ENCODE measurements around the gene GCFC2.
A peak's percentile ranks its signal among the peaks of the same experiment; 100 is the strongest.
"Not testable (repeated sequence)": the region's sequence is repeated elsewhere in the genome, so short reads cannot be mapped to it uniquely, and the experiment has no call there.

Gene GCFC2

DNA sequence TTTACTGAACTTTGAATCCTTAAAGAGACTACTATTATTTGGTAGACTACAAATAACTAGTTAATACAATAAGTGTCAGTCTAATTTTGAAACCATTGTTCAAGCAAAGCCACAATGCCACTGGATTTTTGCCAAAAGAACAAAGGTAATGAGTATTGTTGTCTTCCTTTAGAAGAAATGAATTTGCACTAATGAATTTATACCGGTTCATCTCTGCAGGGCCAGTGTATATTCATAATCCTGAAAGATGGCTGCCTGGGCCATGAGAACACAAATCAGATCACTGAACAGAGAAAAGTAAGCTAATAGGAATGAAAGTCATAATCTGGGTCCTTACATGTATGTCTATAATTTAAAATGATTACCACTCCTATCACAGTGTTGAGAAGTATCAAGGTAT lies 31.2 kb downstream of the GCFC2 start:
- DNase-seq: no peak

DNA sequence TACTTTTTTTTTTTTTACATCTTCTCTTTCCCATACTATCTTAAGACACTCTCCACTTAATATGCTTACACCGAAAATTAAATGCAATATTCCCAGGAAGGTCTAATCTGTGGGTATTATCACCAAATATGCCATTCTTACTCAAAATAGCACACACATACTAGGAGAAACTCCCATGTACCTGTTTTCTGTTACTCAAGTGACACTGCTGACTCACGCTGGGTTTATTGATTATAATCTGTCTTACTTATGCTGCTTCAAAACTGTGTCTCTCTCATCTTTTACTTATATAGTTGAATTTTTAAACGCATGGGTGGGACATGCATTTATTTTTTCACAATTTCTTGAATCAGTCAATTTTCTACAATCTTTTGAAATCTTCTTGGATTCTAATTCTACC lies 34.3 kb downstream of the GCFC2 start:
- DNase-seq: no peak

DNA sequence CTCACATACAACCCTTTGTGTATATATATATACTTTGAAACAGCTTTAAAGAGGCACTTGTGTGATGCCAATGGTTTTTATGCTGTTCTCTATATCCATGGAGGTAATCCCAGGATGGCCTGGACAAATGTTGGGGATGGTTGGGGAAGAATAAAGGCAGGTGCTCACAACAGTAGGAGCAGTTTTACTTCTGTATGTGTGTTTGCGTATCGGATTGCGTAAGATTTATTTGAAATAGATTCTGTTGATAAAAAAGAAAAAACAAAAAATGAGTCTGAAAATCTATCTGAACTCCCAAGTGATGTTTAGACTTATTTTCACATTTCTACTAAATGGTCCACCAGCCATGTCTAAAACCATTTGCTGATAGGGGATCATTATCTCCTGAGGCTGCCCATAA lies 34.8 kb downstream of the GCFC2 start:
- DNase-seq: no peak

DNA sequence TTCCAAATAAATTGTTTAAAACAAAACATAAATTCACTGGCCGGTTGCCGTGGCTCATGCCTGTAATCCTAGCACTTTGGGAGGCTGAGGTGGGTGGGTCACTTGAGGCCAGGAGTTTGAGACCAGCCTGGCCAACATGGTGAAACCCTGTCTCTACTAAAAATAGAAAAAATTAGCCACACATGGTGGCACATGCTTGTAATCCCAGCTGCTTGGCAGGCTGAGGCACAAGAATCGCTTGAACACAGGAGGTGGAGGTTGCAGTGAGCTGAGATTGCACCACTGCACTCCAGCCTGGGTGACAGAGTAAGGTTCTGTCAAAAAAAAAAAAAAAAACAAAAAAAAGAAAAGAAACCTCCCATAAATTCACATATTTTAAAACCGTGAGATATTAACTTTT lies 35.3 kb downstream of the GCFC2 start:
- DNase-seq: not testable (repeated sequence)

DNA sequence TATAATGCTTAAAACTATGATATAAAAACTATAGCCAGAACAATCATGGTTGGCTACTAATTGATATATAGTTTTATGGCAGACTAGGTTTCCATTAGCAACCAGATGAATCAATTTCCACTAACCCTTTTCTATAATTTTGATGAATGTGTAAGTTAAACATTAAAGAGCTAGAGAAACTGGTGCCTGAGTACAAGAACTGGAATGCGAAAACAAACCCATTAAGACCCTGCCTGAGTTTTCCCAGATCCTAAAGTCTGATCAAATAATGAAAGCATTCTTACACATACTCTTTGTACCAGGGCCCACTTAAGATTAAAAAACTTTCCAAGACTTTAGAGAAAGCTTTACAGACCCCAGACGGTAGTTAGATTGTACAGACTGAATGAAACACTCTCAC lies 42.8 kb downstream of the GCFC2 start:
- no peak for DNase-seq

DNA sequence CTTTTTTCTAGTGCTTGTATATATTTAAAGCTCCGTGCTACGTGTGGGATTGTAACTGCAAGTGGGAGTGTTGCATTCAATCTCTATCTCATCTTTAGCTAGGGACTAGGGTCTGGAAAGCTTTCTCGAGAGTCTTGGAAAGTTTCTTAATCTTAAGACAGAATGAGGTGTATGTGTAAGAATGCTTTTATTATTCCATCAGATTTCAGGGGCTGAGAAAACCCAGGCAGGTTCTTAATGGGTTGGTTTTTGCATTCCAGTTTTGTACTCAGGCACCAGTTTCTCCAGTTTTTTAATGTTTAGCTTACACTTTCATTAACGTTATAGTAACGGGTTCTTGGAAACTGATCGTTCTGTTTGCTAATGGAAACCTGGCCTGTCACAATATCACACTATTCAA lies 43.8 kb downstream of the GCFC2 start:
- DNase-seq: no peak

DNA sequence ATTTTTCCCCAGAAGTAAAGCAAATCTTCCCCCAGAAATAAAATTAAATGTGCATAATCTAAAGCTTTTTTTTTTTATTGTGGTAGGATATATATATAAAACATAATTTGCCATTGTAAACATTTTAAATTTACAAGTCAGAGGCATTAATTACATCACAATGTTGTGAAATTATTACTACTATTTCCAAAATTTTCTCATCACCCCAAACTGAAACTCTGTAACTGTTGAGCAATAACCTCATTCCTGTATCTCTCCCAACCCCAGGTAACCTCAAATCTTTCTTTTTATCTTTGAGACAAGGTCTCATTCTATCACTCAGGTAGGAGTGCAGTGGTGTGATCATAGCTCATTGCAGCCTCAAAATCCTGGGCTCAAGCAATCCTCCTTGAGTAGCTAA lies 52.9 kb downstream of the GCFC2 start:
- DNase-seq: no peak

DNA sequence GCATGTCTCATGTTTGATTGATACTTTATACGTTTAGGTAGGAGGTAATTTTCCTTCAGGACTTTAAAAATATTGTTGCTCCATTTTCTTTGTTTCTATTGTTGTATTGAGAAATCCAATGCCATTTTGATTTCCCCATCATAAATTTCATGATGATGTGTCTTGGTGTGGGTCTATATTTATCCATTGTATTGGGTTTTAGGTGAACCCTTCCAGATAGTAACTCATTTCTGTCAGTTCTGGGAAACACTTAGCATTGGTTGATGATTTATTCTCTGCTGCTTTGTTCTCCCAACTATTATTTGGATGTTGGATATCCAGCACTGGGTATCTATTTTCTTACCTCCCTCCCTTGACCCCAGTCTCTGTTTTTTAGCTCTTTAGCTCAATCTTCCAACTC lies 54.2 kb downstream of the GCFC2 start:
- DNase-seq: no peak

DNA sequence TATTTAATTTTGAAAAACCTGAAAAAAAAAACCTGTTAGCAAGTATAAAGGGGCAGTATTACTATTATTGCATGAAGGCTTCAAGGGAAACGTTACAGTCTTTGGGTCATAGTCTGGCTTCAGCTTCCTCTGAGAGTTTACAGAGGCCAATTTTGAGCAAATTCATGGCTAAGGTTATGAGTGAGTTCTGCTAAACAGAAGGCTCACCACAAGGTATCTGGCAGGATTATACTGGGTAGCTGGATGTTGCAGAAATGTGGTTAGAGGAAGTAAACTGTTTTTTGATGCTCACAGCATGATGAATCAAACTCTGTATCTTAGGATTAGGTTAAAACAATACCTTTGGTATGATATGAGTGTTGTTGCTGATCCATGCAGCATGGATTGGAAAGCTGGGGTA lies 54.9 kb downstream of the GCFC2 start:
- no peak for DNase-seq

DNA sequence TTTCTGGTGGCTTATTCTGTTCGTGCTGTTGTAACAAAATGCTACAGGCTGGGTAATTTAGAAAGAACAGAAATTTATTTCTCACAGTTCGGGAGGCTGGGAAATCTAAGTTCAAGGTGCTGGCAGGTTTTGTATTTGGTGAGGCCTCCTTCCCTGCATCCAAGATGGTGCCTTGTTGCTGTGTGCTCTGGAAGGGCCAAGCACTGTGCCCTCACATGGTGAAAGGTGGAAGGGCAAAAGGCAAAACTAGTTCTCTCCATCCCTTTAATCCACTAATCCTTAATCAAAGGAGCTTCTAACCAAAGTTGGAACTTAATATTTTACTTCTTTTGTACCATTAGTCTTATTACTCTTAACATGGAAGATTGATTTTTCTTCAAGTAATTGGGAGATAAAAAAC lies 56.7 kb downstream of the GCFC2 start:
- DNase-seq: no peak

DNA sequence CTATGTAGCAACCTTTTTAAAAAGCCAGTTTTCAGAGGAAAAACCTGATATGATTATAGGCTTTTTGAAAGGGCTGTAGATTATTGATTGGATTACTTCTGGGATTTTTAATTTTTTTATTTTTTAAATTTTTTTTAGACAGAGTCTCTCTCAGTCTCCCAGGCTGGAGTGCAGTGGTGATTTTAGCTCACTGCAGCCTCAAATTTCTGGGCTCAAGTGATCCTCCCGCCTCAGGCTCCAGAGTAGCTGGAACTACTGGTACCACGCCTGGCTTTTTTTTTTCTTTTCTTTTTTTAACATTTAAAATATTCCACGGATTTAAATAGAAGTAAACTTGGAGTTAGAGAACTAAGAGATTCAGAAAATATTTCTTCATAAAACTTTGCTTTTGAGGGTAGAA lies 62.9 kb downstream of the GCFC2 start:
- DNase-seq: no peak

DNA sequence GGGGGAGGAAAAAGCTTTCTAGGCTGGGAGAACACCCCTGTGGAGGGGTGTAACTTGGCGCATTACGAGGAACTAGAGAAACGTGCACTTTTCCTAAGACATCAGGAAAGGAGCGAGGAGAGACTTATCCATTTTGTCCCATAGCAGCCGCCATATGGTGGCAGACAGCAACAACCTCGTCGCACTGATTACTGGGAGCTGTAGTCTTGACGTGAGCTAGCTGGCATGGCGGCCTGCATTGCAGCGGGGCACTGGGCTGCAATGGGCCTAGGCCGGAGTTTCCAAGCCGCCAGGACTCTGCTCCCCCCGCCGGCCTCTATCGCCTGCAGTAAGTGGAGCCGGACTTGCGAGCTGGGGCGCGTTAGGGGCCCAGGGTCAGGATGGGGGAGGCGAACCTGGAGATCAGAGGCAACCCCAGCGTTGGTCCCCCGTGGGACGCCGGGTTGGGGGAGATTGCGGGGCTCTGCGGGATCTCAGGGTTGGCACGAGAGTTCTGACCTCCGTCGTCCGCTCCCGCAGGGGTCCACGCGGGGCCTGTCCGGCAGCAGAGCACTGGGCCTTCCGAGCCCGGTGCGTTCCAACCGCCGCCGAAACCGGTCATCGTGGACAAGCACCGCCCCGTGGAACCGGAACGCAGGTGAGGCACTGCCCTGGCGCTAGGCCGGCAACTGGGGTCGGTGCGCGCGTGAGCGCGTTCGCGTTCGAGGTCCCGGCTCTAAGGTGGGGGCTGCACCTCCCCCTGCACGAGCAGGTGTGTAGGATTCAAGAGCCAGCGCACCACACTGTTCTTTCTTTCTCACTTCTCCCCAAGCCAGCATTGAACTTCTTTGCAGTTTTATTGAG lies 63.9 kb downstream of the GCFC2 start, which contains the start of gene MRPL19:
TSS of gene MRPL19 (plus strand) at position 201 of the 843 bp plus-strand sequence. CDS start at position 226, 25 bp downstream.
- DNase-seq: peak; percentile 96

DNA sequence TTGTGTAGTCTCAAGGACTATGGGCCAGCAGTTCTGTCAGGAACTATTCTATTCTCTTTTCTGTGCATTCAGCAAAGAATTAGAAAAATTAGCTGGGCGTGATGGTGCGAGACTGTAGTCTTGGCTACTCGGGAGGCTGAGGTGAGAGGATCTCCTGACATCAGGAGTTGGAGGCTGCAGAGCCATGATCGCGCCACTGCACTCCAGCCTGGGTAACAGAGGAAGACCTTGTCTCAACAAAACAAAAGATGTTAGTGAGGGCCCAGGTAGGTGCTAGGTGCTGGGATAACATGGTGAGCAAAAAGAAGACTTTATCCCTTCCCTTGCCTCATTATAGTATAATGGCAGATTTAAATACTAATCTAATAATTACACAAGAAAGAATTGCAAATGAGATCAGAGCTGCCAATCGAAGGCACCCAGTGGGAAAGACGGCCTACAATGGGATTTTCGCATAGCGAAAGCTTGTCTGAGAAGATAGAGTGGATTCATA lies 64.6 kb downstream of the GCFC2 start:
- no peak for DNase-seq

DNA sequence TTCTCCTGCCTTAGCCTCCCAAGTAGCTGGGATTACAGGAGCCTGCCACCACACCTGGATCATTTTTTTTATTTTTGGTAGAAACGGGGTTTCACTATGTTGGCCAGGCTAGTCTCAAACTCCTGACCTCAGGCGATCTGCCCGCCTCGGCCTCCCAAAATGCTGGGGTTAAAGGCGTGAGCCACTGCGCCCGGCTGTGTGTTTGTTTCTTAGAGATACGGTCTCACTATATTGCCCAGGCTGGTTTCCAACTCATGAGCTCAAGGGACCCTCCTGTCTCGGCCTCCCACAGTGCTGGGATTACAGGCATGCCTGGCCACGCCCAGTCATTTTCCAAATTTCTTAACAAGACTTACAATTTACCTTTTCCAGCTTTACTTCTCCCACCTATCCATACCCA lies 65.1 kb downstream of the GCFC2 start:
- DNase-seq: no peak

DNA sequence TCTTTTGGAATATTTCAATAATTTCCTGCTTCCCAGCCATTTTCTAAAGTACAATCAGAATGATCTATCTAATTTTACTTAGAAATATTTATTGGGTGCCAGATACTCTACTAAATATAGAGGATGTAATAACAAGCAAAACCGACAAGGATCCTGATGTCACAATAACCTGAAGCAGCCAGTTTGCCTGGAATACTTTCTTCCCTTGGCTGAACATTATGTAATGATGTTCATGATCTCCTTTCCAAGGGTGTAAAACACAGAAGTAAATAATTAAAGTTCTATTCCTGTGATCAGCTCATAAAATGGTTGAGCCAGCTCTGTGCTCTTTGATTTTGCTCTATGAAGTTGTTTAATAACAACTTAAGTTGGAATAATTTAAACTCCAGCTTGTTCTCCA lies 66.7 kb downstream of the GCFC2 start:
- DNase-seq: no peak

DNA sequence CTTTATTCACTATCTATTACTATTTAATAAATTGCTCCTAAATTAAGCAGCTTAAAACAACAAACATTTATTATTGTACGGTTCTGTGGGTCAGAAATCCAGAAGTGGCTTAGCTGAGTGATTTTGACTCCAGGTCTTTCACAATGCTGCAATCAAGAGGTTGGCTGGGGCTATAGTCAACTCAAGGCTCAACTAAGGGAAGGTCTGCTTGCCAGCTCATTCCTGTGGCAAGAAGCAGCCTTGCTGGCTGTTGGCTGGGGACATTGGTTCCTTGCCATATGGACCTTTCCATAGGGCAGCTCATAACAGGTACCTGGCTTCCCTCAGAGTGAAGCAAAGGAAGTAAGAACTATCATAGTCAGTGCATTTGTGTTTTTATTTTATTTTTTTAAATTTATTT lies 69.1 kb downstream of the GCFC2 start:
- DNase-seq: no peak

DNA sequence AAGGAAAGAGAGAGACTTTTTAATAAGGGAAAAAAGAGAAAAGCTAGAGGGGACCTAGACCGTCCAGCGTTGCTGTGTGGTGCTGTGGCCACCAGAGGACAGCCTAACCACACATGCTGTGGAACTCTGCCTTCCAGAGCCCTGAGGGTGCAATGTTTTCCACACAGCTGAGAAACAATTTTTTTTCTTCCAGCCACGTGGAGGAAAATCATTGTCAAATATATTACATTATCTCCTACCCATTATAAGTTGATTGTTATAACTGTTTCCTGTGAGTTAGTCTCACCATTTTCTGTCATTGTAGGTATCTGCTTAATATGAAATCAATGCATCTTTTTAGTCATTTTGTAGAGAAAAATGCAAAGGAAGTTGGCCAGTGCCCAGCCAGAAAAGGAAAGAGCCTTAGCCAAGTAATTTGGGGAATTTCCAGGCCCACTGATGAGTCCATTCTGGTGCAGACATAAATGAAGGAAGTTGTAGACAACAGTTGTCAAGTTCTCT lies 70.0 kb downstream of the GCFC2 start:
- peak; percentile 71 for DNase-seq

DNA sequence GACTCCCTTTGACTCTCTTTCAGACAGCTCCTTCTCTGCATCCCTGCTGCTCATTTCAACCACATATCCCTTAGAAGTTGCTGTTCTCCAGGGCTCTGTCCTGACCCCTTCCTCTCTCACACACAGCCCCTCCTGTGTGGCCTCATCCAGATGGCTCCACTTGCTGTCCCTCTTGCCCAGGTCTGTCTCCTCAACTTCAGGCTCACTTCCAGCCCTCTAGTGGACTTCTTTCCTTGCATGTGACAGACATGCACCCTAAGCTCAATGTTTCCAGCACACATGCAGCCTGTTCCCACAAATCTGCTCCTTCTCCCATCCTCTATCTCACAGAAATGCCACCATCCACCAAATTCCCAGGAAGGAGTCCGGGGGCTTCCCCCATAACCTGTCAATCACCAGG lies 73.1 kb downstream of the GCFC2 start:
- DNase-seq: no peak

DNA sequence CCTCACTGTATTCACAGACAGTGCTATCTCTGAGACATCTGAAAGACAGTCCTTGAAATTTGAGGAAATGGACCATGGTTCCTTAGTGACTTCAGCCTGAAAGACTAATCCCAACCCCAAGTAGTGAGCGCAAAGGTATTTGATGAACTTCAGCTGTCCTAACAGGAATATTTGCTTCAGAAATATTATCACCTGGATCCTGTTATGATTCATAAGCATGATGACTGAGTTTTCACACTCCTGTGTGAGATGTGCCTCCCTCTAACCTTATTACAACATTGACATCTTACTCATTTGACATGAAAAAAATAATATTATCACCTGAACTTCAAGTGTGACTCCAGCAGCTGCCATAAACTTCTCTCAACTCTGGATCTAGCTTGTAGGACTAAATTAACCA lies 75.8 kb downstream of the GCFC2 start:
- DNase-seq: no peak

DNA sequence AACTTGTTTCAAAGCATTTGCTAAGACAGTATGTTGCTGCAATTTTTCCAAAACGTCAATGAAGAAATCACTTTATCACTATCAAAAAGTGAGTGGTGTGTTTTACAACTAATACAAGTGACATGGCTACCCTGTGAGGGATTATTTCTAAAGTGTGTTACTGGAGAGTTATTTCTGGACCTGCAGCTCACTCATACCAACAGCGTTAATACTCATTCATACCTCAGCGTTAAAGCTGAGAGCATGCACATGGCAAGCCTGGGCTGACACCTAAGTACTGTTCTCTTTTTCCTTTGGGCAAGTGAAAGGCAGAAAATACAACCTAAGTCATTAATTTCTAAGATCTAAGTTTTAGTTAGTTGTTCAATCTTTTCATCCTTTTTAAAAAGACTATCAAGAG lies 77.1 kb downstream of the GCFC2 start:
- no peak for DNase-seq

DNA sequence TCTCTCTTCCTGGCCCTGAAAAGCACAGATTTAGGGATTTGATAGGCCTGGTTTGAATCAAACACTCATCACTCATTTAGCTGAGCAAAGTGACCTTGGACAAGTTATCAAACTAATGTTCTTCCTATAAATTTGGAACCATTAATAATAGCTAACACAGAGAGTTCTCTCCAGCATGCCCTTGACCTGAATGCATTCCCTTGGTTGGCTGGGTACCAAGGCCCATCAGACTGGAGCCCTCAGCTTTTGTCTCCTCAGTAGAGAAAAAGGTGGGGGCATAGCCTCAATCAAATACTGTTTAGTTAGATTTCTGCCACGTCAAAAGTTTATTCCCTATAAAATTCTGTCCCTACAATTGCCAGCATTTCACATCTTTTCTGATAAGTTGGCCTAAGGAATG lies 77.9 kb downstream of the GCFC2 start:
- no peak for DNase-seq

DNA sequence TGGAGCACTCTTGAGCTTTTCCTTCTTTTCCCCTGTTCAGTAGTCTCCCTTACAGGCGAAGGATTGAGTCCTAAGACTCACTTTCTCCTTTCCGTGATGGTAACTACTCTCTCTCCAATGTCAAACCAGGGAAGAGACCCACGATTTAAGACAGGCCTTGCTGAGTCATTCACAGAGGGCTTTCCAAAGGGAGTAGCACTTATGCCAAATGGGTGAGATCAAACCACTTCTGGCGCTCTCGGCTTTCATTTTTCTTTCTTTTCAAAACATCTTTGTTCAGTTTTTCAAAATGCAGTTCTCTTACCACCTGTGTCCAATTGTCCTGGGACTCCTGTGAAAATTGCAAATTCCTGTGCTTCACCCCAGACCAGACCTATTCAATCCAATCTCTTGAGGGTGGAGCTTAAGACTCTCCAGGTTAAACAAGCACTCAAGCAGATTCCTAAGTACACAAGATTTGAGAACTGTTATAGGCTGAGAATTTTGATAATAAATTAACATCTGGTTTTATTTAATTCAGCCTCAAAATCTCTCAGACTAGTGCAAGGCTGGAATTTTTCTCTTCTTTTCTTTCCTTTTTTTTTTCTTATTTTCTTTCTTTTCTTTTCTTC lies 78.5 kb downstream of the GCFC2 start:
- peak; percentile 43 for DNase-seq

DNA sequence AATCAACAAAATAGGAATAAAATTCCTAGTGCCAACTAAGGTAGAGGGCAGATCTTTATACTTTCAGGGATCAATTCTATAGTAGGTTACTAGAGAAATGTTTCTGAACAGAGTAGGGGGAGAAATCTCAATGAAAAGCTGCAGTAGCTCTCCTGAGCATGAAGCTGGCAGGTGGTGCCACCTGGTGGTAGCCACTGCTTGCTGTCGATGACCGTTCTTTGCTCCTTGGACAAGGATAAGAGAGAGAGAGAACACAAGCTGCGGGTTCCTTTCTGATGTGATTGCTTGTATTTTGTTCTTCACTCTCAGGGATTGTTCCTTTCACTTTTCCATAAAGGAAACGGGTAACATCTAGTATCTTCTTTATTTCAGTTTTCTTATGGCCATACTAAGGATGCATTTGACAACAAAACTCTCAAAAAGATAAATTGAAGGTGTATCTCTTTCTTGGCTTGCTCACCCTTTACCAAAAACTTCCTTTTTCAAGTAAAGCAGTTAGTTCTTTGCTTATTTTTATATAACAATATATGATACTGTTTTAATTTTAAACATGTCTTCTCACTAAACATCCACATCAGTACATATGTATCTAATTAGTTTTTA lies 82.7 kb downstream of the GCFC2 start:
- DNase-seq: peak; percentile 77

DNA sequence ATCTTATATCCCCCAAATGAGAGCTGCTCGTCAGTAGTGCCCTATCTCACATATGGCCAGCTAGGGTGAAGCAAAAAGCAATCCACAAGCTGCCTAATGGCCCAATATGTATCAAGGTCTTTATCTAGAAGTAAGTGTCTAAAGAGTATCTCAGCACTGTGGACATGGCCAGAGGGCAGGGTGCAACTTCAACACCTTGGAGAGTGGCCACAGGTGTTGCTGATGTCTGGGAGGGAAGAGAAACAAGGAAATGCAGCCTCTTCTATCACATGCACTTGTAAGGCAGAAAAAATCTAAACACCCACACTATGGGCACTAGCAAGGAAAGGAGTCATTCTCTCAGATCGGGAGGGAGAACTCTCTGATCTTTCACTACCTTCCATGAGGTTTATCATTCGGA lies 87.8 kb downstream of the GCFC2 start:
- DNase-seq: no peak

Data from fibroblast of skin of scalp (primary cell).